GM20000 (cell line): ENCODE results near the gene PITPNC1.

Experiments used
- DNase-seq: peaks from one replicate; pipeline ENCODE4 v3.0.0; 2012; ENCODE audit warnings: low spot score
- CTCF ChIP-seq: IDR thresholded peaks from 2 replicates; pipeline ENCODE4 v1.5.1; 2012; ENCODE audit warnings: mild to moderate bottlenecking, control low read depth; ENCODE audit errors: extremely low read depth, missing control alignments

The PITPNC1 gene

GRCh38 chr17:67679721-67680120, 302.6 kb downstream of the PITPNC1 start:
- DNase-seq, result peak; percentile 35
- no peak for TF ChIP-seq CTCF

- no peak for DNase-seq
- no peak for TF ChIP-seq CTCF
Measured at GRCh38 chr17:67680445-67681224, 303.6 kb downstream of the PITPNC1 start.

GRCh38 chr17:67682196-67682595, 305.1 kb downstream of the PITPNC1 start:
- no peak for TF ChIP-seq CTCF

GRCh38 chr17:67685351-67685750, 308.3 kb downstream of the PITPNC1 start:
- TF ChIP-seq CTCF, result no peak
- DNase-seq, result no peak

More at GRCh38 chr17:67682196-67682595, 305.1 kb downstream of the PITPNC1 start:
- DNase-seq, result no peak

GRCh38 chr17:67686241-67686640, 309.2 kb downstream of the PITPNC1 start:
- DNase-seq, result no peak
- no peak for TF ChIP-seq CTCF

- TF ChIP-seq CTCF, result no peak
- DNase-seq, result no peak
Measured at GRCh38 chr17:67687511-67687910, 310.4 kb downstream of the PITPNC1 start.

GRCh38 chr17:67689534-67690177, 312.6 kb downstream of the PITPNC1 start:
- DNase-seq, result peak; percentile 68

More at GRCh38 chr17:67689534-67690177, 312.6 kb downstream of the PITPNC1 start:
- TF ChIP-seq CTCF, result peak; percentile 60
